Heart left ventricle (tissue), 16 donors: Measurements from ENCODE around the gene PDCD2L. TPM values are rescaled to one million over a fixed set of nuclear protein-coding genes. Genes with fewer than 3 reads are reported as not detected.

Experiments used
- ATAC-seq, 4 donors: fragments of 200-7000 bp; cut with Tn5 transposase; one replicate each; pipeline ENCODE4 v1.9.1; 2020 to 2022; ENCODE audit warnings: moderate library complexity in 4 of 4, mild to moderate bottlenecking in 3 of 4, moderate number of reproducible peaks in 1 of 4
- DNase-seq, 5 donors: peaks; one replicate each; pipeline ENCODE4 v3.0.0-alpha.2; 2020
- H3K27ac ChIP-seq, 12 donors: fragments of 200-600 bp; sonication (generic) in 4 of 12; one replicate each; pipeline versions ENCODE4 v1.5.0 to v1.8.0; 2016 to 2022; ENCODE audit warnings: mild to moderate bottlenecking in 2 of 12
- H3K27me3 ChIP-seq, 9 donors: fragments of 200-600 bp; sonication (generic) in 2 of 9; one replicate each; pipeline versions ENCODE4 v1.5.1 to v1.8.0; 2016 to 2022; ENCODE audit warnings: mild to moderate bottlenecking in 3 of 9
- H3K36me3 ChIP-seq, 9 donors: fragments of 200-600 bp; sonication (generic) in 2 of 9; one replicate each; pipeline versions ENCODE4 v1.5.0 to v1.8.0; 2018 to 2022; ENCODE audit warnings: mild to moderate bottlenecking in 2 of 9
- H3K4me1 ChIP-seq, 12 donors: fragments of 200-600 bp; sonication (generic) in 4 of 12; one replicate each; pipeline versions ENCODE4 v1.5.0 to v1.8.0; 2016 to 2022; ENCODE audit warnings: mild to moderate bottlenecking in 3 of 12
- H3K4me3 ChIP-seq, 12 donors: fragments of 200-600 bp; sonication (generic) in 4 of 12; one replicate each; pipeline versions ENCODE4 v1.5.0 to v1.8.0; 2017 to 2022; ENCODE audit warnings: mild to moderate bottlenecking in 9 of 12, moderate library complexity in 4 of 12
- H3K9me3 ChIP-seq, 12 donors: fragments of 200-600 bp; sonication (generic) in 4 of 12; one replicate each; pipeline versions ENCODE4 v1.5.0 to v1.8.0; 2016 to 2022; ENCODE audit warnings: mild to moderate bottlenecking in 1 of 12
- CTCF ChIP-seq, 12 donors: fragments of 200-600 bp; sonication (generic) in 4 of 12; IDR thresholded peaks; one replicate each; pipeline versions ENCODE4 v1.5.0 to v1.8.0; 2018 to 2022; ENCODE audit warnings: antibody characterized with exemption in 12 of 12, mild to moderate bottlenecking in 5 of 12
- POLR2A ChIP-seq, 2 donors: fragments of 450-650 bp; IDR thresholded peaks; one replicate each; pipeline ENCODE4 v1.6.1; 2017; ENCODE audit warnings: antibody characterized with exemption in 2 of 2, mild to moderate bottlenecking in 2 of 2, moderate library complexity in 2 of 2
- WGBS, 4 donors: extraction: QIAGEN DNeasy Blood & Tissue Kit in 2 of 4; methylation state at CpG; one replicate each; pipeline versions ENCODE4 v1.1.5 to v1.1.7; 2013 to 2018; 5-methylcytosine and 5-hydroxymethylcytosine counted together
- intact Hi-C, 10 donors: fragments of 100-400 bp; cut with DNase I; formaldehyde crosslinking; loops; one replicate each; pipeline versions ENCODE4 v1.11.1 to v1.14.2; 2022
- polyA plus RNA-seq, 2 donors: library from polyadenylated mRNA; stranded (reverse); fragments of 200-250 nt; gene quantifications; one replicate each; pipeline ENCODE4 v1.2.3, GENCODE V29; 2013
- total RNA-seq, 9 donors: library from RNA; depleted of rRNA in 2 of 9; stranded (reverse); fragments of >200 nt in 2 of 9; fragmentation: NEBNext Ultra II Directional in 3 of 9; extraction: Animal tissue kit (Norgen Biotek cat#: 25700) in 3 of 9; gene quantifications; one replicate each; pipeline versions ENCODE4 v1.1.0 to v1.2.4, GENCODE V29; 2016 to 2023
- donor health status: ischemic (EF 13 %, LVEDD 7.1; RV severe dilation, severe dysfunction).
- donor health status: healthy with polysubstance abuse.
- donor health status: DM: no; HTN: yes; CAD: no.
- donor health status: DM: no; HTN: no; CAD: no.
- donor health status: ischemic (EF 25% LVEDD 6.9; RV normal size, moderate dysfunction).
- donor health status: ischemic (EF 25% LVEDD 5.7; RV mildly dilated, moderate dysfunction).
- donor health status: healthy.
- donor health status: DM: yes; HTN: yes; CAD: no.
- donor health status: ischemic (EF 35%, LVEDD 5.7; RV mildly dilated, moderate dysfunction).
- donor health status: nonischemic (EF 11% LVEDD 7.7; RV severe dilation, severe dysfunction).
- donor health status: DM: yes; HTN: yes; CAD: no.
- donor health status: PGD.
- donor health status: ischemic (EF 29% LVEDD 5.4; RV normal size, mild dysfunction).
- donor health status: nonischemic (EF 23%, LVEDD 6.1; RV moderate dilation, normal function).

The PDCD2L gene
- total and polyA plus RNA-seq, 11 donors, result 6.2 to 16.7 (median 8.0) TPM

GRCh38 chr19:34365463-34366401, 38.5 kb upstream of the PDCD2L start:
- H3K36me3 ChIP-seq, result peaks cover 0 to 45% (median 40%) of the 10 kb centered on the region in 9 donors
- WGBS, 4 donors, result 4 to 11% (median 5%) methylated on average over 23 to 45 of the region's 45 CpGs
- no peaks in the 10 kb centered on the region for H3K27me3 ChIP-seq
- no peaks in the 10 kb centered on the region for H3K9me3 ChIP-seq
- no peak for TF ChIP-seq CTCF (IDR thresholded peaks at IDR 0.05)
- TF ChIP-seq POLR2A (IDR thresholded peaks at IDR 0.05), result no peak
- H3K4me3 ChIP-seq, result peak overlapping the region; percentile 85 to 99 (median 94)
- peak overlapping the region; percentile 80 to 97 (median 92) for H3K27ac ChIP-seq
- intact Hi-C loops, result loop anchor here in 1 of 10 donors (2.0 kb wide), 1 partner anchor 63 kb away; the partner anchor contains the start of gene UBA2
- peaks cover 14 to 54% (median 32%) of the 10 kb centered on the region in 12 donors for H3K4me1 ChIP-seq
- ATAC-seq (peak; percentile 22 to 68 (median 64)), DNase-seq (peak in 4 of 5 donors; percentile 54 to 74 (median 65))

GRCh38 chr19:34366738-34367623, 37.2 kb upstream of the PDCD2L start:
- DNase-seq, result no peak
- ATAC-seq, result no peak
- no peaks in the 10 kb centered on the region for H3K27me3 ChIP-seq
- intact Hi-C loops, result no loop called here
- peak overlapping the region in 6 of 12 donors; percentile 1 to 97 (median 62) for H3K27ac ChIP-seq
- peaks cover 14 to 62% (median 36%) of the 10 kb centered on the region in 12 donors for H3K4me1 ChIP-seq
- H3K4me3 ChIP-seq, result peak overlapping the region in 9 of 12 donors; percentile 85 to 99 (median 94)
- H3K9me3 ChIP-seq, result no peaks in the 10 kb centered on the region
- no peak for TF ChIP-seq CTCF (IDR thresholded peaks at IDR 0.05)
- no peak for TF ChIP-seq POLR2A (IDR thresholded peaks at IDR 0.05)
- H3K36me3 ChIP-seq, result peaks cover 0 to 57% (median 51%) of the 10 kb centered on the region in 9 donors
- WGBS, 4 donors, result 71 to 87% (median 75%) methylated on average over 7 to 10 of the region's 10 CpGs

- TF ChIP-seq POLR2A (IDR thresholded peaks at IDR 0.05) (no peak), CTCF (IDR thresholded peaks at IDR 0.05) (no peak)
- Histone ChIP-seq H3K4me3 (peak overlapping the region in 3 of 12 donors; percentile 3 to 5 (median 4)), H3K27me3 (no peaks in the 10 kb centered on the region), H3K36me3 (peaks cover 0 to 62% (median 57%) of the 10 kb centered on the region in 9 donors), H3K9me3 (no peaks in the 10 kb centered on the region), H3K4me1 (peaks cover 14 to 62% (median 36%) of the 10 kb centered on the region in 12 donors), H3K27ac (peak overlapping the region in 4 of 12 donors; percentile 1 to 94 (median 62))
- ATAC-seq (no peak), DNase-seq (no peak)
- WGBS, 4 donors, result 60 to 78% (median 65%) methylated on average over 4 to 8 of the region's 8 CpGs
- intact Hi-C loops, result no loop called here
These were observed 36.6 kb upstream of the PDCD2L start for GRCh38 chr19:34367624-34367957.
